K562 (cell line): ENCODE results near the gene ID1. TPM values are rescaled to one million over a fixed set of nuclear protein-coding genes. Genes with fewer than 3 reads are reported as not detected.

Source experiments
- ID3 ChIP-seq, 2 experiments: fragments of 250-450 bp in 1 of 2; fragments of 450-650 bp in 1 of 2; sonication (Bioruptor Pico) in 1 of 2; IDR thresholded peaks; 2 replicates each; pipeline versions ENCODE4 v1.6.1 to v1.8.0; 2016 to 2021; ENCODE audit warnings: mild to moderate bottlenecking in 2 of 2, moderate library complexity in 2 of 2, missing compliant biosample characterization in 1 of 2, missing genetic modification characterization in 1 of 2
- KLF6 ChIP-seq: fragments of 250-450 bp; sonication (Bioruptor Pico); IDR thresholded peaks from 2 replicates; pipeline ENCODE4 v1.4.0; 2020; ENCODE audit warnings: mild to moderate bottlenecking, moderate library complexity, borderline replicate concordance
- MEF2D ChIP-seq: conservative IDR thresholded peaks from 2 replicates; pipeline ENCODE4 v1.6.1; 2016; ENCODE audit warnings: low read depth, missing genetic modification characterization, missing compliant biosample characterization
- MYNN ChIP-seq, 2 experiments: sonication (generic); formaldehyde crosslinking in 1 of 2; IDR thresholded peaks; 2 replicates each; pipeline versions ENCODE4 v1.5.0 to v1.6.1; 2016 to 2020; ENCODE audit warnings: antibody characterized with exemption in 1 of 2, missing genetic modification reagents in 1 of 2
- NFIC ChIP-seq: fragments of 450-650 bp; IDR thresholded peaks from 2 replicates; pipeline ENCODE4 v1.6.1; 2017; ENCODE audit warnings: mild to moderate bottlenecking, inconsistent platforms
- PHF8 ChIP-seq: fragments of 200-600 bp; sonication (generic); IDR thresholded peaks from 2 replicates; pipeline ENCODE4 v1.6.1; 2012; ENCODE audit warnings: mixed run types, mild to moderate bottlenecking, inconsistent platforms, low read length, moderate library complexity, borderline replicate concordance
- SLC30A9 ChIP-seq: fragments of 250-450 bp; sonication (Bioruptor Pico); IDR thresholded peaks from 2 replicates; pipeline ENCODE4 v1.8.0; 2022; ENCODE audit warnings: mild to moderate bottlenecking, moderate library complexity
- SRSF9 ChIP-seq: fragments of 200-400 bp; formaldehyde crosslinking; IDR thresholded peaks from 2 replicates; pipeline ENCODE4 v1.6.1; 2017; ENCODE audit warnings: low read depth, low read length, borderline replicate concordance
- ZNF175 ChIP-seq: fragments of 200-800 bp; sonication (Bioruptor generic); IDR thresholded peaks from 2 replicates; pipeline ENCODE4 v1.6.1; 2016; ENCODE audit warnings: low read depth, mild to moderate bottlenecking, missing genetic modification characterization, missing compliant biosample characterization
- ZNF239 ChIP-seq: fragments of 250-450 bp; sonication (Bioruptor Pico); IDR thresholded peaks from 2 replicates; pipeline ENCODE4 v1.4.0; 2020; ENCODE audit warnings: mild to moderate bottlenecking
- ZNF830 ChIP-seq: fragments of 250-450 bp; sonication (Bioruptor Pico); IDR thresholded peaks from 2 replicates; pipeline ENCODE4 v1.5.0; 2021; ENCODE audit warnings: mild to moderate bottlenecking
- polyA plus RNA-seq, 8 experiments: library from polyadenylated mRNA; depleted of rRNA in 4 of 8; stranded (reverse) in 5 of 8; unstranded in 3 of 8; fragments of >200 nt; fragmentation: Nextera tagmentation in 2 of 8; fragmentation: Illumina TruSeq in 1 of 8; extraction: Ambion mirVana in 2 of 8; extraction: Trizol in 1 of 8; gene quantifications; 2 replicates each; pipeline versions ENCODE4 v1.2.1 to v1.2.3, GENCODE V29; 2011 to 2014; ENCODE audit warnings: inconsistent platforms in 1 of 8, missing spikeins in 1 of 8
- total RNA-seq, 7 experiments: library from RNA; depleted of rRNA in 6 of 7; stranded (reverse); fragments of >200 nt in 6 of 7; fragmentation: Illumina TruSeq in 2 of 7; extraction: Trizol in 2 of 7; gene quantifications; 2 replicates each; pipeline versions ENCODE4 v1.2.1 to v1.2.3, GENCODE V29; 2011 to 2021; ENCODE audit warnings: low replicate concordance in 1 of 7
- TF ChIP-seq, protein P1 (sequence below), 2 experiments: fragments of 450-650 bp; IDR thresholded peaks; 2 replicates each; pipeline ENCODE4 v1.6.1; 2016; ENCODE audit warnings: mild to moderate bottlenecking in 2 of 2, borderline replicate concordance in 1 of 2, low read depth in 1 of 2, moderate library complexity in 1 of 2
- TF ChIP-seq, protein P2 (sequence below): fragments of 450-650 bp; IDR thresholded peaks from 2 replicates; pipeline ENCODE4 v1.6.1; 2018; ENCODE audit not compliant: partially characterized antibody

ID1 gene
- total and polyA plus RNA-seq, 9 of the 15 experiments (the other 6 are each of a cell fraction or from before 2014, with no cell fraction given) = 1.4 to 358 (median 65.0) TPM

- TF ChIP-seq, protein P1, sequence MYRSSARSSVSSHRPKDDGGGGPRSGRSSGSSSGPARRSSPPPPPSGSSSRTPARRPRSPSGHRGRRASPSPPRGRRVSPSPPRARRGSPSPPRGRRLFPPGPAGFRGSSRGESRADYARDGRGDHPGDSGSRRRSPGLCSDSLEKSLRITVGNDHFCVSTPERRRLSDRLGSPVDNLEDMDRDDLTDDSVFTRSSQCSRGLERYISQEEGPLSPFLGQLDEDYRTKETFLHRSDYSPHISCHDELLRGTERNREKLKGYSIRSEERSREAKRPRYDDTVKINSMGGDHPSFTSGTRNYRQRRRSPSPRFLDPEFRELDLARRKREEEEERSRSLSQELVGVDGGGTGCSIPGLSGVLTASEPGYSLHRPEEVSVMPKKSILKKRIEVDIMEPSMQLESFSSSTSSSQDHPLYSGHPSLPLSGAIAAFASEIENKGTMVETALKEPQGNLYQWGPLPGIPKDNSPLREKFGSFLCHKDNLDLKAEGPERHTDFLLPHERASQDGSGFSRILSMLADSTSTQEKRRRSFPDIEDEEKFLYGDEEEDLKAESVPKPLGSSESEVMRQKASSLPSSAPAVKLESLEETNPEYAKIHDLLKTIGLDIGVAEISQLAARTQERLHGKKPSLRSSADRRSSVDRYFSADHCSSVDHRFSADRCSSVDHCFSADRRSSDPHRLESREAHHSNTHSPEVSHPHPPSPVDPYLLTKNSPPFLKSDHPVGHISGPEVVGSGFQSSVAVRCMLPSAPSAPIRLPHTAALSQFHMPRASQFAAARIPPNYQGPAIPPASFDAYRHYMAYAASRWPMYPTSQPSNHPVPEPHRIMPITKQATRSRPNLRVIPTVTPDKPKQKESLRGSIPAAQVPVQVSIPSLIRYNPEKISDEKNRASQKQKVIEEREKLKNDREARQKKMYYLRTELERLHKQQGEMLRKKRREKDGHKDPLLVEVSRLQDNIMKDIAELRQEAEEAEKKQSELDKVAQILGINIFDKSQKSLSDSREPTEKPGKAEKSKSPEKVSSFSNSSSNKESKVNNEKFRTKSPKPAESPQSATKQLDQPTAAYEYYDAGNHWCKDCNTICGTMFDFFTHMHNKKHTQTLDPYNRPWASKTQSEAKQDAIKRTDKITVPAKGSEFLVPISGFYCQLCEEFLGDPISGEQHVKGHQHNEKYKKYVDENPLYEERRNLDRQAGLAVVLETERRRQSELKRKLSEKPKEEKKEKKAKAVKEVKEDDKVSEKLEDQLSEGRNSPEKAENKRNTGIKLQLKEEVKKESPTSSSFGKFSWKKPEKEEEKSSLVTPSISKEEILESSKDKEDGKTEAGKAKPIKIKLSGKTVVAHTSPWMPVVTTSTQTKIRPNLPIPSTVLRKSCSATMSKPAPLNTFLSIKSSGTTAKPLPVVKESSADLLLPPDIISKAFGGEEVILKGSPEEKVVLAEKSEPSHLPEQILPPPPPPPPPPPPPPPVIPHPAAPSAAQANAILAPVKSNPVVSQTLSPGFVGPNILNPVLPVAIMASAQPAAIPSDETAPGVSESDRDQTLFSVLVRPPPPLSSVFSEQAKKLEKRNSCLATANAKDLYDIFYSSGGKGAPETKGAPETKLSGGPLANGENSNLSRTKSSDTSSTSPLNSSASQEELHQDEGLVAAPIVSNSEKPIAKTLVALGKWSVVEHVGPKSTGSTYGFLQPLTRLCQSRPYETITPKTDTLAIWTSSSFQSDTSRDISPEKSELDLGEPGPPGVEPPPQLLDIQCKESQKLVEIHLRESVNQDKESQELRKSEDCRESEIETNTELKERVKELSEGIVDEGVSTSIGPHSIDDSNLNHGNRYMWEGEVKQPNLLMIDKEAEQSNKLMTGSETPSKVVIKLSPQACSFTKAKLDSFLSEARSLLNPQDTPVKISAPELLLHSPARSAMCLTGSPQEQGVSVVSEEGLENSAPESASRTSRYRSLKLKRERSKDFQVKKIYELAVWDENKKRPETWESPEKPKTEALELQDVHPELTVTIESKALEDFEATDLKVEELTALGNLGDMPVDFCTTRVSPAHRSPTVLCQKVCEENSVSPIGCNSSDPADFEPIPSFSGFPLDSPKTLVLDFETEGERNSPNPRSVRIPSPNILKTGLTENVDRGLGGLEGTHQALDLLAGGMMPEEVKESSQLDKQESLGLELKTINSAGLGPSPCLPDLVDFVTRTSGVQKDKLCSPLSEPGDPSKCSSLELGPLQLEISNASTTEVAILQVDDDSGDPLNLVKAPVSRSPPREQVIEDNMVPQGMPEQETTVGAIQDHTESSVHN (IDR thresholded peaks at IDR 0.05; ENCODE audit: borderline replicate concordance in 1 of 2, low read depth in 1 of 2) = peak in 1 of 2 experiments; percentile 69; a peak in 1 of 4 replicates
- peak; percentile 82 for TF ChIP-seq MYNN (IDR thresholded peaks at IDR 0.05)
- TF ChIP-seq MYNN (CRISPR knock-in tag; IDR thresholded peaks at IDR 0.05) = no peak
- peak; percentile 81 for TF ChIP-seq KLF6 (CRISPR knock-in tag)
- no peak for TF ChIP-seq SRSF9
- 0 out of 2 replicates have a peak, but pooled peaks have one; percentile 46 for TF ChIP-seq SLC30A9 (CRISPR knock-in tag)
- TF ChIP-seq MEF2D = peak; percentile 86; the same call in 1 of the 2 replicates
- TF ChIP-seq, protein P2, sequence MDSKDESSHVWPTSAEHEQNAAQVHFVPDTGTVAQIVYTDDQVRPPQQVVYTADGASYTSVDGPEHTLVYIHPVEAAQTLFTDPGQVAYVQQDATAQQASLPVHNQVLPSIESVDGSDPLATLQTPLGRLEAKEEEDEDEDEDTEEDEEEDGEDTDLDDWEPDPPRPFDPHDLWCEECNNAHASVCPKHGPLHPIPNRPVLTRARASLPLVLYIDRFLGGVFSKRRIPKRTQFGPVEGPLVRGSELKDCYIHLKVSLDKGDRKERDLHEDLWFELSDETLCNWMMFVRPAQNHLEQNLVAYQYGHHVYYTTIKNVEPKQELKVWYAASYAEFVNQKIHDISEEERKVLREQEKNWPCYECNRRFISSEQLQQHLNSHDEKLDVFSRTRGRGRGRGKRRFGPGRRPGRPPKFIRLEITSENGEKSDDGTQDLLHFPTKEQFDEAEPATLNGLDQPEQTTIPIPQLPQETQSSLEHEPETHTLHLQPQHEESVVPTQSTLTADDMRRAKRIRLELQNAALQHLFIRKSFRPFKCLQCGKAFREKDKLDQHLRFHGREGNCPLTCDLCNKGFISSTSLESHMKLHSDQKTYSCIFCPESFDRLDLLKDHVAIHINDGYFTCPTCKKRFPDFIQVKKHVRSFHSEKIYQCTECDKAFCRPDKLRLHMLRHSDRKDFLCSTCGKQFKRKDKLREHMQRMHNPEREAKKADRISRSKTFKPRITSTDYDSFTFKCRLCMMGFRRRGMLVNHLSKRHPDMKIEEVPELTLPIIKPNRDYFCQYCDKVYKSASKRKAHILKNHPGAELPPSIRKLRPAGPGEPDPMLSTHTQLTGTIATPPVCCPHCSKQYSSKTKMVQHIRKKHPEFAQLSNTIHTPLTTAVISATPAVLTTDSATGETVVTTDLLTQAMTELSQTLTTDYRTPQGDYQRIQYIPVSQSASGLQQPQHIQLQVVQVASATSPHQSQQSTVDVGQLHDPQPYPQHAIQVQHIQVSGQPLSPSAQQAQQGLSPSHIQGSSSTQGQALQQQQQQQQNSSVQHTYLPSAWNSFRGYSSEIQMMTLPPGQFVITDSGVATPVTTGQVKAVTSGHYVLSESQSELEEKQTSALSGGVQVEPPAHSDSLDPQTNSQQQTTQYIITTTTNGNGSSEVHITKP = peak; percentile 84
- peak; percentile 71; the same call in 1 of the 2 replicates for TF ChIP-seq PHF8
- 0 out of 2 replicates have a peak, but pooled peaks have one; percentile 84 for TF ChIP-seq ZNF175 (CRISPR knock-in tag)
- peak; percentile 97 for TF ChIP-seq NFIC
- TF ChIP-seq ZNF239 (CRISPR knock-in tag) = peak; percentile 51
- TF ChIP-seq ID3 (CRISPR knock-in tag; IDR thresholded peaks at IDR 0.05) = no peak
- peak; percentile 81 for TF ChIP-seq ID3 (tag; IDR thresholded peaks at IDR 0.05)
- TF ChIP-seq ZNF830 = peak; percentile 94
Measured at GRCh38 chr20:31572701-31573554, 32.2 kb upstream of the ID1 start (continued).
